OCI-LY7 (cell line): ENCODE data around the gene KIAA1328.

Experiments used
- EZH2phosphoT487 ChIP-seq: fragments of 200-600 bp; sonication (generic); IDR thresholded peaks from 2 replicates; pipeline ENCODE4 v1.6.1; 2018; ENCODE audit warnings: low read depth, borderline replicate concordance, mild to moderate bottlenecking, mixed run types, antibody characterized with exemption, low read length, moderate library complexity, mixed read lengths
- TF ChIP-seq, protein P1 (sequence below): fragments of 200-600 bp; sonication (generic); conservative IDR thresholded peaks from 2 replicates; pipeline ENCODE4 v1.5.1; 2014; ENCODE audit warnings: mild to moderate bottlenecking, antibody characterized with exemption, low read length, moderate library complexity, mixed read lengths

DNA sequence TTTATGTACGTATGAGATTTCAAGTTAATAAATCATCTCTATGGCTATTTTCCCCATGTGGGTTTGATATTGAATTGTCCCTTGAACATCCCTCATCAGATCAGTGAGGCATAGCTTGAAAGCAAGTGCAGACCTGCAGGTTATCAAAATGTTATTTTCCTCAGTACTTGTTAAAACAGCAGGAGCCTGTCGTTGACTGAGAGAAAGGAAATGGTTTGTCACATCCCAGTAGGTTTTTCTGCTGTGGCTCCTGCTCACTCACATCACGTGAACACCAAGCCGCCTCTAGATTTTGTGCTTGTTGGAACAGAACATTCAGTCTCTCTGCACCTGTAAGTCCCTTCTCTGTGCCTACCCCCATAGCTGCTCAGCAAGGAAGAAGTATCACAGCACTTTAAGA lies 396.4 kb downstream of the KIAA1328 start:
- TF ChIP-seq, protein P1, sequence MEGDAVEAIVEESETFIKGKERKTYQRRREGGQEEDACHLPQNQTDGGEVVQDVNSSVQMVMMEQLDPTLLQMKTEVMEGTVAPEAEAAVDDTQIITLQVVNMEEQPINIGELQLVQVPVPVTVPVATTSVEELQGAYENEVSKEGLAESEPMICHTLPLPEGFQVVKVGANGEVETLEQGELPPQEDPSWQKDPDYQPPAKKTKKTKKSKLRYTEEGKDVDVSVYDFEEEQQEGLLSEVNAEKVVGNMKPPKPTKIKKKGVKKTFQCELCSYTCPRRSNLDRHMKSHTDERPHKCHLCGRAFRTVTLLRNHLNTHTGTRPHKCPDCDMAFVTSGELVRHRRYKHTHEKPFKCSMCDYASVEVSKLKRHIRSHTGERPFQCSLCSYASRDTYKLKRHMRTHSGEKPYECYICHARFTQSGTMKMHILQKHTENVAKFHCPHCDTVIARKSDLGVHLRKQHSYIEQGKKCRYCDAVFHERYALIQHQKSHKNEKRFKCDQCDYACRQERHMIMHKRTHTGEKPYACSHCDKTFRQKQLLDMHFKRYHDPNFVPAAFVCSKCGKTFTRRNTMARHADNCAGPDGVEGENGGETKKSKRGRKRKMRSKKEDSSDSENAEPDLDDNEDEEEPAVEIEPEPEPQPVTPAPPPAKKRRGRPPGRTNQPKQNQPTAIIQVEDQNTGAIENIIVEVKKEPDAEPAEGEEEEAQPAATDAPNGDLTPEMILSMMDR, result no peak
- TF ChIP-seq EZH2phosphoT487, result no peak
